PFSK-1 (cell line): ENCODE data around the gene EXD3.

Source experiments
- FOXP2 ChIP-seq: optimal IDR thresholded peaks from 2 replicates; pipeline ENCODE3; 2011; ENCODE audit warnings: borderline replicate concordance, control low read depth, inconsistent platforms; ENCODE audit not compliant: insufficient read depth; ENCODE audit errors: extremely low read length, extremely low read depth
- POLR2AphosphoS5 ChIP-seq: IDR thresholded peaks from 2 replicates; pipeline ENCODE4 v1.6.1; 2012; ENCODE audit warnings: low read depth, mild to moderate bottlenecking, control low read depth, low read length, moderate library complexity
- SIN3A ChIP-seq: IDR thresholded peaks from 2 replicates; pipeline ENCODE4 v1.6.1; 2012; ENCODE audit warnings: mild to moderate bottlenecking, low read length, moderate library complexity, borderline replicate concordance; ENCODE audit not compliant: insufficient read depth
- TAF1 ChIP-seq: IDR thresholded peaks from 2 replicates; pipeline ENCODE4 v1.6.1; 2012; ENCODE audit warnings: low read length, control low read depth, borderline replicate concordance; ENCODE audit not compliant: insufficient read depth
- TF ChIP-seq, protein P1 (sequence below), 2 experiments: IDR thresholded peaks; 2 replicates each; pipeline versions ENCODE4 v1.6.1 to v1.8.0; 2011 to 2012; ENCODE audit warnings: low read depth in 2 of 2, low read length in 2 of 2, control low read depth in 1 of 2, inconsistent platforms in 1 of 2, mild to moderate bottlenecking in 1 of 2, moderate library complexity in 1 of 2; ENCODE audit not compliant: insufficient read depth in 1 of 2

Gene EXD3

DNA sequence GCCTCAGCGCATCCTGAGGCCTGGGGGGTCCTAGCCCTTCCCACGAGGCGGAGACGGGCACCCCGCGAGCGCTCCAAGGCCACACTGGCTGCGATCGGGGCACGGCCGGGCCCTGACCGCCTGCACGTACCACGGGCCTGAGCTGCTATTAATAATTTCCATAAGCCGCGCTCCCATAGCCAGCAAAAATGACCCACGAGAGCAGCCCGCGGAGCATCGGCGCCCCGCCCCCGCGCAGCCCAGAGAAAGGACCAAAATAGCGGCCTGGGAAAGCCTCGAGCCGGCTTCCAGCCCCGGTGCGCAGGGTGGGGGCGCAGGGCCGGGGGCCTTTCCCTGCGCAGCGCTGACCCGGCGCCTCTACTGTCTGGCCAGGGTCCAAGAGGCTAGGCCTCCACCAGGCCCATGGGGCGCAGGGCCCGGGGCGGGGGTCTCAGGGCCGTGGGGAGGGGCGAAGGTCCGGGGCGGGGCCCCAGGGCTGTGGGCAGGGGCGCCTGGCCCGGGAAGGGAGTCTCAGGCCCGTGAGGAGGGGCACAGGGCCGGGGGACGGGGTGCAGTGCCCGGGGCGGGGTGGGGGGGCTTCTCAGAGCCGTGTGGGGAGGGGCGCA, 54.4 kb downstream of the EXD3 start:
- TF ChIP-seq TAF1 (no peak), FOXP2 (no peak), POLR2AphosphoS5 (no peak), SIN3A (no peak)
- TF ChIP-seq, protein P1, sequence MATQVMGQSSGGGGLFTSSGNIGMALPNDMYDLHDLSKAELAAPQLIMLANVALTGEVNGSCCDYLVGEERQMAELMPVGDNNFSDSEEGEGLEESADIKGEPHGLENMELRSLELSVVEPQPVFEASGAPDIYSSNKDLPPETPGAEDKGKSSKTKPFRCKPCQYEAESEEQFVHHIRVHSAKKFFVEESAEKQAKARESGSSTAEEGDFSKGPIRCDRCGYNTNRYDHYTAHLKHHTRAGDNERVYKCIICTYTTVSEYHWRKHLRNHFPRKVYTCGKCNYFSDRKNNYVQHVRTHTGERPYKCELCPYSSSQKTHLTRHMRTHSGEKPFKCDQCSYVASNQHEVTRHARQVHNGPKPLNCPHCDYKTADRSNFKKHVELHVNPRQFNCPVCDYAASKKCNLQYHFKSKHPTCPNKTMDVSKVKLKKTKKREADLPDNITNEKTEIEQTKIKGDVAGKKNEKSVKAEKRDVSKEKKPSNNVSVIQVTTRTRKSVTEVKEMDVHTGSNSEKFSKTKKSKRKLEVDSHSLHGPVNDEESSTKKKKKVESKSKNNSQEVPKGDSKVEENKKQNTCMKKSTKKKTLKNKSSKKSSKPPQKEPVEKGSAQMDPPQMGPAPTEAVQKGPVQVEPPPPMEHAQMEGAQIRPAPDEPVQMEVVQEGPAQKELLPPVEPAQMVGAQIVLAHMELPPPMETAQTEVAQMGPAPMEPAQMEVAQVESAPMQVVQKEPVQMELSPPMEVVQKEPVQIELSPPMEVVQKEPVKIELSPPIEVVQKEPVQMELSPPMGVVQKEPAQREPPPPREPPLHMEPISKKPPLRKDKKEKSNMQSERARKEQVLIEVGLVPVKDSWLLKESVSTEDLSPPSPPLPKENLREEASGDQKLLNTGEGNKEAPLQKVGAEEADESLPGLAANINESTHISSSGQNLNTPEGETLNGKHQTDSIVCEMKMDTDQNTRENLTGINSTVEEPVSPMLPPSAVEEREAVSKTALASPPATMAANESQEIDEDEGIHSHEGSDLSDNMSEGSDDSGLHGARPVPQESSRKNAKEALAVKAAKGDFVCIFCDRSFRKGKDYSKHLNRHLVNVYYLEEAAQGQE (IDR thresholded peaks at IDR 0.05; ENCODE audit: insufficient read depth in 1 of 2, low read depth in 2 of 2, low read length in 2 of 2), result no peak

DNA sequence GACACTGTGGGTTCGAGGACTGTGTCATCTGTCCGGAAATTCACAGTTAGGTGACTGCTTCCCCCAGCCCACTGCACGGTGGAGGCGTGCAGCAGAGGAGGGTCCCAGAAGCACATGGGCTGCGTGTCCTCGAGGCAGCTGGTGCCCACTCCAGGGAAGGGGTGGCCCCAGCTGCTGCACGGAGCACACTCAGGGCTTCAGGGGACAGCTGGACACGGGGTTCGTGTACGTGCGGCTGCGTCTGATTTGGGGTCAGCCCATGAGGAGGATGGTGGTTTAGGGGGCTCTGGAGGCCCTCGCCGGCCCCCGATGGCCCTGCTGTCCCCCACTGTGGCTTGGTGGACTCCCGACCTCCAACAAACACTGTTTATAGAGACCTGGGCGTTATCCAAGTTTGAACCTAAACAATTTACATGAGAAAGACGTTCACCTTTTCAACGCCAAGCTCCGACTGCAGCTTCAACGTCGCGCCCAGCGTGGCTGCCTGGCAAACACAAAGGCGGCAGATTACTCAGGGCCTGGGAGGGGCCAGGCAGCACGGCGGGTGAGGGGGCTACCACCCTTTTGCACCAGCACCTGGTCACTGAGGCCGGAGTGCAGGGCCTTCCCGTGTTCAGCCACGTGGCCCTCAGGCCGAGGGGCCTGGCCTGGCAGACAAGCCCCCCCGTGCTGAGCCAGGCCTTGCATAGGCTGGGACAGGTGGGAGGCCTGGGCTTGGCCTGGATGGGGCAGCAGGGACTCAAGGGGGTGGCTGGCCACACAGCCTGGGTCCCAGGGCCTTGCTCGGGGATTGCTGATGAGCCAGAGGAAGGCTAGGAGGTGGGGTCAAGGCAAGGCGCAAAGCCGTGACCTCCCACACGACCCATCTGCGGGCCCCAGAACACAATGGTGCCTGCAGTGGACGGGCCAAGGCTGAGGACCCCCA, 55.2 kb downstream of the EXD3 start:
- TF ChIP-seq POLR2AphosphoS5, result no peak
- TF ChIP-seq SIN3A, result no peak
- TF ChIP-seq, protein P1 (IDR thresholded peaks at IDR 0.05; ENCODE audit: insufficient read depth in 1 of 2, low read depth in 2 of 2, low read length in 2 of 2), result no peak
- TF ChIP-seq FOXP2, result no peak
- TF ChIP-seq TAF1, result no peak

GRCh38 chr9:137366891-137367381, 56.0 kb downstream of the EXD3 start:
- no peak for TF ChIP-seq POLR2AphosphoS5

- TF ChIP-seq FOXP2 (no peak), POLR2AphosphoS5 (no peak), TAF1 (no peak)
- TF ChIP-seq, protein P1 (IDR thresholded peaks at IDR 0.05; ENCODE audit: insufficient read depth in 1 of 2, low read depth in 2 of 2, low read length in 2 of 2), result no peak
Observed at GRCh38 chr9:137366445-137366810, 56.5 kb downstream of the EXD3 start.

GRCh38 chr9:137365552-137366444, 57.2 kb downstream of the EXD3 start:
- TF ChIP-seq SIN3A (no peak), TAF1 (no peak), POLR2AphosphoS5 (no peak), FOXP2 (no peak)
- TF ChIP-seq, protein P1 (IDR thresholded peaks at IDR 0.05; ENCODE audit: insufficient read depth in 1 of 2, low read depth in 2 of 2, low read length in 2 of 2), result no peak
